Body of pancreas (tissue), 4 donors: ENCODE data around the gene HAUS1. TPM values are rescaled to one million over a fixed set of nuclear protein-coding genes. Genes with fewer than 3 reads are reported as not detected.
"Not testable (repeated sequence)": the region's sequence is repeated elsewhere in the genome, so short reads cannot be mapped to it uniquely, and the experiment has no call there.

Source experiments
- ATAC-seq: fragments of 150-250 bp; one replicate; pipeline ENCODE4 v1.9.1; 2016
- DNase-seq, 4 donors: peaks; one replicate each; pipeline ENCODE4 v3.0.0-alpha.2; 2019
- H3K27ac ChIP-seq, 4 donors: fragments of 200-600 bp; sonication (generic); 1 replicate in 3 of 4; 2 replicates in 1 of 4; pipeline versions ENCODE4 v1.5.1 to v1.6.1; 2016 to 2019; ENCODE audit warnings: mild to moderate bottlenecking in 1 of 4, mixed read lengths in 1 of 4, moderate library complexity in 1 of 4
- H3K27me3 ChIP-seq, 2 donors: fragments of 200-600 bp; sonication (generic); one replicate each; pipeline ENCODE4 v1.6.0; 2016; ENCODE audit warnings: mild to moderate bottlenecking in 1 of 2
- H3K36me3 ChIP-seq, 2 donors: fragments of 200-600 bp; sonication (generic); replicated peaks in 1 of 2; 2 replicates each; pipeline ENCODE4 v1.5.1; 2016; ENCODE audit warnings: low read depth in 2 of 2; ENCODE audit not compliant: insufficient read depth in 1 of 2
- H3K4me1 ChIP-seq: fragments of 200-600 bp; sonication (generic); one replicate; pipeline ENCODE4 v1.6.0; 2016
- H3K4me3 ChIP-seq, 2 donors: fragments of 200-600 bp; sonication (generic); 1 replicate in 1 of 2; 2 replicates in 1 of 2; pipeline ENCODE4 v1.5.1; 2016 to 2019
- H3K9me3 ChIP-seq, 3 donors: fragments of 200-600 bp; sonication (generic); 1 replicate in 2 of 3; 2 replicates in 1 of 3; pipeline ENCODE4 v1.5.1; 2016
- CTCF ChIP-seq, 7 experiments: fragments of 450-650 bp in 4 of 7; fragments of 200-600 bp in 3 of 7; sonication (generic) in 3 of 7; IDR thresholded peaks; one replicate each; pipeline ENCODE4 v1.5.1; 2016 to 2019; ENCODE audit warnings: antibody characterized with exemption in 7 of 7
- POLR2A ChIP-seq, 3 donors: fragments of 450-650 bp; IDR thresholded peaks; one replicate each; pipeline ENCODE4 v1.6.1; 2016; ENCODE audit warnings: antibody characterized with exemption in 3 of 3, mild to moderate bottlenecking in 2 of 3
- WGBS, 2 donors: methylation state at CpG; one replicate each; pipeline ENCODE4 v1.1.5; 2017; 5-methylcytosine and 5-hydroxymethylcytosine counted together
- intact Hi-C: fragments of 100-400 bp; cut with DNase I; formaldehyde crosslinking; loops from one replicate; pipeline ENCODE4 v1.15.1; 2023
- total RNA-seq, 2 donors: library from RNA; depleted of rRNA; stranded (reverse); fragments of >200 nt; gene quantifications; one replicate each; pipeline ENCODE4 v1.1.0, GENCODE V29; 2016

Gene HAUS1
- total RNA-seq, 2 donors from 2014 or later = 6.0 to 13.2 TPM

- Histone ChIP-seq H3K4me3 (no peak overlapping the region), H3K36me3 (peaks cover 0 to 5% of the 10 kb centered on the region in 2 donors), H3K27me3 (no peaks in the 10 kb centered on the region), H3K4me1 (peaks cover 5% of the 10 kb centered on the region), H3K27ac (no peak overlapping the region), H3K9me3 (no peaks in the 10 kb centered on the region)
- DNase-seq (no peak), ATAC-seq (no peak)
- TF ChIP-seq POLR2A (IDR thresholded peaks at IDR 0.05) (no peak), CTCF (IDR thresholded peaks at IDR 0.05) (no peak)
- intact Hi-C loops = loop anchor here (10.0 kb wide), 1 partner anchor 65 kb away; a partner anchor contains a TSS
- WGBS, 2 donors = 91 to 99% methylated on average over 5 of the region's 5 CpGs
These were observed 5.2 kb downstream of the HAUS1 start for GRCh38 chr18:46109386-46109785.

- Histone ChIP-seq H3K4me1 (no peaks in the 10 kb centered on the region), H3K36me3 (peaks cover 0 to 5% of the 10 kb centered on the region in 2 donors), H3K27me3 (no peaks in the 10 kb centered on the region), H3K9me3 (no peaks in the 10 kb centered on the region), H3K4me3 (no peak overlapping the region), H3K27ac (no peak overlapping the region)
- ATAC-seq (no peak), DNase-seq (no peak)
- WGBS, 2 donors = 92 to 94% methylated on average over 3 of the region's 3 CpGs
- intact Hi-C loops = no loop called here
- TF ChIP-seq CTCF (IDR thresholded peaks at IDR 0.05) (no peak), POLR2A (IDR thresholded peaks at IDR 0.05) (no peak)
These were observed 6.2 kb downstream of the HAUS1 start for GRCh38 chr18:46110406-46110805.

DNA sequence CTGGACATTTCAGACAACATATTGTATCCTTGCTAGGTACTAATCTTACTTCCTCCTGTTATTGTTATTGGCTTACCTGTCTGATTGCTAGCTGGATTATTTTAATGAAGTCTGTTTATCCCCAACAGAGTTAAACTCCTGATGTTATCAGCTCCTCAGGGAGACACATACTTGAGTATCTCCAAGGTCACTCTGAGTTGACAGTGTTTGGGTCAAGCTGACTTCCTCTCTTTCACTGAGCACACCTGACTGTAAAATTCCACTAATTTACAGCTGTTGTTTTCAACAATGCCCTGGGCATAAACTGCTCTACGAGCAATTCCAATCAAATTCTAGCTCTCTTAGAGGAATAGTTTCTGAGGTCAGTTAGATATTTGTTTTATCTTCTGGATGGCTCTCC is 9.6 kb downstream of the HAUS1 start:
- H3K27ac ChIP-seq = no peak overlapping the region
- ATAC-seq (no peak), DNase-seq (no peak)
- H3K4me3 ChIP-seq = no peak overlapping the region
- H3K36me3 ChIP-seq = peaks cover 0 to 5% of the 10 kb centered on the region in 2 donors
- no peaks in the 10 kb centered on the region for H3K27me3 ChIP-seq
- no peaks in the 10 kb centered on the region for H3K9me3 ChIP-seq
- 96 to 100% methylated on average over 1 of the region's 1 CpG for WGBS, 2 donors
- no peaks in the 10 kb centered on the region for H3K4me1 ChIP-seq
- intact Hi-C loops = no loop called here
- TF ChIP-seq CTCF (IDR thresholded peaks at IDR 0.05) (no peak), POLR2A (IDR thresholded peaks at IDR 0.05) (no peak)

DNA sequence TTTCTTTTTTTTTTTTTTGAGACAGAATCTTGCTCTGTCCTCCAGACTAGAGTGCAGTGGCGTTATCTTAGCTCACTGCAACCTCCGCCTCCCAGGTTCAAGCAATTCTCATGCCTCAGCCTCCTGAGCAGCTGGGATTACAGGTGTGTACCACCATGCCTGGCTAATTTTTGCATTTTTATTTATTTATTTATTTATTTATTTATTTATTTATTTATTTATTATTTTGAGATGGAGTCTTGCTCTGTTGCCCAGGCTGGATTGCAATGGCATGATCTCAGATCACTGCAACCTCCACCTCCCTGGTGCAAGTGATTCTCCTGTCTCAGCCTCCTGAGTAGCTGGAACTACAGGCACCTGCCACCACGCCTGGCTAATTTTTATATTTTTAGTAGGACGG is 22.4 kb downstream of the HAUS1 start:
- WGBS, 2 donors = 97 to 98% methylated on average over 4 of the region's 4 CpGs
- H3K27ac ChIP-seq, intact Hi-C loops, H3K9me3 ChIP-seq, H3K4me1 ChIP-seq, ATAC-seq, DNase-seq, H3K27me3 ChIP-seq, H3K4me3 ChIP-seq: not testable (repeated sequence)
- peaks cover 7 to 18% of the 10 kb centered on the region in 2 donors for H3K36me3 ChIP-seq

GRCh38 chr18:46130061-46130460 is 25.9 kb downstream of the HAUS1 start:
- WGBS, 2 donors = 86 to 100% methylated on average over 2 of the region's 2 CpGs
- H3K36me3 ChIP-seq = peaks cover 7 to 13% of the 10 kb centered on the region in 2 donors

DNA sequence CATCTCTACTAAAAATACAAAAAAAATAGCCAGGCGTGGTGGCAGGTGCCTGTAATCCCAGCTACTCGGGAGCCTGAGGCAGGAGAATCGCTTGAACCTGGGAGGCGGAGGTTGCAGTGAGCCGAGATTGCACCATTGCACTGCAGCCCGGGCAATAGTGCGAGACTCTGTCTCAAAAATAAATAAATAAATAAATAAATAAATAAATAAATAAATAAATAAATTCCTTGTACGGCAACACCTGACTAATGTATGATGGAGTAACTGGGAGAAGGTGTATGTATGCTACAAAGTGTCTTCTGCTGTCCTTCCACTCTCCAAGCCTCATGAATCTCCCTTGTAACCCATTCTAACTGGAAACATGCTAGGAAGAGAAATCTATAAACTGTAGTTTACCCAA is 26.4 kb downstream of the HAUS1 start:
- H3K36me3 ChIP-seq = peaks cover 7 to 13% of the 10 kb centered on the region in 2 donors
- ATAC-seq, DNase-seq: not testable (repeated sequence)

More at GRCh38 chr18:46130061-46130460, 25.9 kb downstream of the HAUS1 start:
- Histone ChIP-seq H3K4me3 (no peak overlapping the region), H3K9me3 (no peaks in the 10 kb centered on the region), H3K27ac (no peak overlapping the region), H3K27me3 (no peaks in the 10 kb centered on the region), H3K4me1 (no peaks in the 10 kb centered on the region)
- no peak for ATAC-seq
- intact Hi-C loops = no loop called here
- no peak for DNase-seq
- TF ChIP-seq CTCF (IDR thresholded peaks at IDR 0.05) = no peak
- no peak for TF ChIP-seq POLR2A (IDR thresholded peaks at IDR 0.05)

More for the DNA sequence above, 26.4 kb downstream of the HAUS1 start:
- intact Hi-C loops, H3K4me3 ChIP-seq, H3K9me3 ChIP-seq, H3K4me1 ChIP-seq, H3K27ac ChIP-seq, H3K27me3 ChIP-seq: not testable (repeated sequence)
- WGBS, 2 donors = 98% methylated on average over 8 of the region's 8 CpGs
